Liver (tissue), 3 donors: ENCODE results near the gene FOXP3.

Source experiments
- EGR1 ChIP-seq, 2 donors: IDR thresholded peaks; 2 replicates each; pipeline ENCODE4 v1.6.1; 2016 to 2018; ENCODE audit warnings: antibody characterized with exemption in 2 of 2, low read depth in 2 of 2
- HNF4A ChIP-seq, 2 donors: conservative IDR thresholded peaks; 2 replicates each; pipeline ENCODE4 v1.6.1; 2016; ENCODE audit warnings: antibody characterized with exemption in 2 of 2, mild to moderate bottlenecking in 2 of 2
- HNF4G ChIP-seq: IDR thresholded peaks from 2 replicates; pipeline ENCODE4 v1.6.1; 2016; ENCODE audit warnings: antibody characterized with exemption
- YY1 ChIP-seq: IDR thresholded peaks from 2 replicates; pipeline ENCODE4 v1.6.1; 2016; ENCODE audit warnings: antibody characterized with exemption, mild to moderate bottlenecking
- TF ChIP-seq, protein P1 (sequence below): fragments of 150-350 bp; IDR thresholded peaks from 2 replicates; pipeline ENCODE4 v1.5.1; 2017; ENCODE audit warnings: improper control_type of control experiment, low read depth, low read length; ENCODE audit not compliant: missing input control
- donor health status: healthy.
- donor health status: healthy.

DNA sequence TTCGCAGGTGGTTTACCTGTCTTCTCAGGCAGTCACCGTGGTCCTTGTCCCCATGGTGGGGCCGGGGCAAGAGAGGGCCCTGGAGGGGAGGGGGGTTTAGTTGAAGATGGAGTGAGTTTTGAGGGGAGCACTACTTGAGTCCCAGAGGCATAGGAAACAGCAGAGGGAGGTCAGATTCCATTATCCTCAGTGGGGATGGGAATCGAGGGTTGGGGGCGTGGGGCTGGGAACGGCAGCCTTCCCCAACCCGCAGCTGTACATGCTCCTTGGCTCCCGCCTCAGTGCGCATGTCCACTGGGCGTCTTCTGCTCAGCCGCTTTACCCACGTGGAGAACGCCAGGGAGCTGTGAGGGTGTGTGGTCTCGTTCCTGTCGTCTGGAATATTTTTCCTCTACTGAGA is 38.8 kb upstream of the FOXP3 start, which contains the start of gene GAGE10:
- TF ChIP-seq EGR1 (IDR thresholded peaks at IDR 0.05; ENCODE audit: low read depth in 2 of 2): no peak
- TF ChIP-seq, protein P1, sequence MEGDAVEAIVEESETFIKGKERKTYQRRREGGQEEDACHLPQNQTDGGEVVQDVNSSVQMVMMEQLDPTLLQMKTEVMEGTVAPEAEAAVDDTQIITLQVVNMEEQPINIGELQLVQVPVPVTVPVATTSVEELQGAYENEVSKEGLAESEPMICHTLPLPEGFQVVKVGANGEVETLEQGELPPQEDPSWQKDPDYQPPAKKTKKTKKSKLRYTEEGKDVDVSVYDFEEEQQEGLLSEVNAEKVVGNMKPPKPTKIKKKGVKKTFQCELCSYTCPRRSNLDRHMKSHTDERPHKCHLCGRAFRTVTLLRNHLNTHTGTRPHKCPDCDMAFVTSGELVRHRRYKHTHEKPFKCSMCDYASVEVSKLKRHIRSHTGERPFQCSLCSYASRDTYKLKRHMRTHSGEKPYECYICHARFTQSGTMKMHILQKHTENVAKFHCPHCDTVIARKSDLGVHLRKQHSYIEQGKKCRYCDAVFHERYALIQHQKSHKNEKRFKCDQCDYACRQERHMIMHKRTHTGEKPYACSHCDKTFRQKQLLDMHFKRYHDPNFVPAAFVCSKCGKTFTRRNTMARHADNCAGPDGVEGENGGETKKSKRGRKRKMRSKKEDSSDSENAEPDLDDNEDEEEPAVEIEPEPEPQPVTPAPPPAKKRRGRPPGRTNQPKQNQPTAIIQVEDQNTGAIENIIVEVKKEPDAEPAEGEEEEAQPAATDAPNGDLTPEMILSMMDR: no peak
- TF ChIP-seq HNF4A (conservative IDR thresholded peaks at IDR 0.05): no peak
- no peak for TF ChIP-seq HNF4G
- TF ChIP-seq YY1: no peak
